Activated CD8-positive, alpha-beta memory T cell treated with anti-CD3 and anti-CD28 coated beads, Interleukin-2, amount 50 U/mL, for 24 hours (primary cell): Measurements from ENCODE around the gene SURF2.

Source experiments
- DNase-seq: peaks from one replicate; pipeline ENCODE4 v3.0.0-alpha.2; 2020; ENCODE audit errors: extremely low read depth

SURF2 gene

GRCh38 chr9:133335924-133336811 lies 20.2 kb upstream of the SURF2 start, which contains the start of gene SURF6:
TSS of gene SURF6 (minus strand) at chr9:133336188. CDS start at chr9:133336132, 56 bp downstream.
- DNase-seq: peak; percentile 84

DNA sequence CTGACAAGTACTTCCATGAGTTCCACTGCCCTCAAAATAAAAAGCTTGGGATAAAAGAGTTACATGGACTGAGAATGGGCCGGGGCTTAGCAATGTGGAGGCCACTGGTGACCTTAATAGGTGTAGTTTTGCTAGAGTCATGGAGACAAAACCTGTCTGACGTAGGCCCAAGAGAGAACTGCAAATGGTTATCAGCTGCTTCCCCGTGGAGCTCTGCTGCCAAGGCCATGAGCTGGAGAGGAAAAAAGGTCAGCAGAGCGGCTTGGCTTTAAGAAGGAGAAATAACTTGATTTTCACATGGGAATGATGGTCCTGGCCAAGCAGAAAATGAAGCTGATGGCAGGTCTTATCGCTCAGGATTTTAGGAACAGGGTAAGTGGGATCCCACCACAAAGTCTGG lies 16.7 kb upstream of the SURF2 start:
- no peak for DNase-seq

- DNase-seq: no peak
These were observed 16.1 kb upstream of the SURF2 start for GRCh38 chr9:133340256-133340655.

DNA sequence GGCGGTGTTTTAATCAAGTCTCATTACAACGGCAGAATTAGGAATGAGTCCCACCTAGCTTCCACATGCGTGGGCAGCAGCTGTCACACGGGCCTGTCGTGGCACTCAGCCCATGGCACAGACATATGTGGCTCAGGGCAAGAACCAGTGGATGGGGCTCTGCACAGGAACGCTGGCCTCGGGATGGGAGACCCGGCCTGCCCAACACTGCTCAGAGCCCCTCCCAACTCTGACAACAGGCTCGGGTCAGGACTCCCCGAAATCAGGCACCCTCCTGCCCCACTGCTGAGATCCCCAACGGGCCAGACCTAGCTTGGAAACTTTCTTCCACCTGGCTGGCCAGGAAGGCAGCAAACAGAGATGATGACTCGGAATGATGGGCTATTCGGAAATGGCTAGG lies 15.4 kb upstream of the SURF2 start:
- DNase-seq: no peak

- no peak for DNase-seq
These were observed 14.8 kb upstream of the SURF2 start for GRCh38 chr9:133341369-133342068.

GRCh38 chr9:133342069-133342406 lies 14.3 kb upstream of the SURF2 start:
- no peak for DNase-seq

DNA sequence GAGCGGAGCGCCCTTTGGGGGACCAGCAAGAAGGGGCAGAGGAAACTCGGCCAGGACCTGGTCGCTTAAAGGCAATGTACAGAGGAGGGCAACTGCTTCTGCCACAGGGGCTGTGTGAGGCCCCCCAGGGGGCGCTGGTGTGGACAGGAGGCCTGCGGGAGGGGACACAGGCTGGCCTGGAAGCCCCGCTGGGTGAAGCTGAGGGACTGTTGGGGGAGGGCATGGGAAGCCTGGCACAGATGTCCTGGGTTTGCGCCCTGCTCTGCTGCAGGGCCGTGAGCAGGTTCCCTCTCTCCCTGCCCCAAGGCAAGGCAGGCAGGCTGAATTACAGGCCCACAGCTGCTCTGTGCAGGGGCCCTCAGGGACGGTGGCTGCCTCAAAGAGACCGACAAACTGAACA lies 13.8 kb upstream of the SURF2 start:
- DNase-seq: no peak

- no peak for DNase-seq
These were observed 12.3 kb upstream of the SURF2 start for GRCh38 chr9:133344071-133344470.

DNA sequence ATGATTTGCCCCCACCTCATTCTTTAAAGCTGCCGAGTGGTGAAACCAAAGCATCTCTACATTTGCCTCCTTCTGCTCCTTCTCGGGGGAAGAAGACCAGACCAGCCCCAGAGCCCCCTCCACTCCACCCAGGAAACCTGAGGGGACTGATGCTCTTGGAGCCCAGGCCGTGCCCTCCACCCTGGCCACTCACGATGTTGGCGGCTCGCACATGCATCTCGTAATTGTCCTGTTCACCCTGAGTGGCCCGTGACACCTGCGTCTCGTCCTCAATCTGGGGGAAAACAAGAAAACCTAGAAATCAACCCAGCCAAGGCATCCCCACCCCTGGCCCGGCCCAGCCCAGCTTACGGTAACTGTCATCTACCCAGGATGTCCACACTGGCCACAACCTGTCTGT lies 11.4 kb upstream of the SURF2 start:
- DNase-seq: no peak

GRCh38 chr9:133345596-133345995 lies 10.8 kb upstream of the SURF2 start:
- DNase-seq: no peak

DNA sequence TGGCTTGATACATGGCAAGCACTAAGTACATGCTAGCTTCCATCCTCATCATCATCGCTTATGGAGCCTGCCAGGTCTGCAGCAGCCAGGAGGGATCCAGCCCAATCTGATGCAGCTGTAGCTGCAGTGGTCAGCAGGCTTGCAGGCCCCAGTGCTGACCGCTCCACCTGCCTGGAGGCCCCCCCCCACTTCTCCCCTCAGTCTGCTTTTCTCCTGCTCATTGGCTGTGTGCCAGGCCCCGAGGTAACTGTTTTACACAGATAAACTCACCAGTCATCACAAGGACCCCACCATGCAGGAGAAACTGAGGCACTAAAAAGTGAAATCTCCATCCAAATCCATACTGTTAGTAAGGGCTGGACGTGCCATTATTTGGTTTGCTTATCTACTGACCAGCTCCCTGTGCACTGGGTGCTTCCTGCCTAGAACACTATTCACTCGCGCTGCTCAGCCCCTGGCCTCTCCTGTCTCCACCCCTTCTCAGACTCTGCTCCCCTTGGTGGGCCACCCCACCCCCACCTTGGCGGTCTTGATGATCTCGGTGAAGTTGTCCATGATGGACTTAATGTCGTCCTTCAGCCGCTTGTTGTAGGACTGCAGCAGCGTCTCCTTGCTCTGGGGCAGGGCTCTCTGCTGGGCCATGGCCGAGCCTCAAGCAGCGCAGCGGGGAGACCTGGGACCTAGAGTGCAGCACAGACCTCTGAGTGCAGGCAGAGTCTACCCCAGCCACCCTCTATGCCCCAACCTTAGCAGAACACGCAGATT lies 10.1 kb upstream of the SURF2 start:
- DNase-seq: no peak

DNA sequence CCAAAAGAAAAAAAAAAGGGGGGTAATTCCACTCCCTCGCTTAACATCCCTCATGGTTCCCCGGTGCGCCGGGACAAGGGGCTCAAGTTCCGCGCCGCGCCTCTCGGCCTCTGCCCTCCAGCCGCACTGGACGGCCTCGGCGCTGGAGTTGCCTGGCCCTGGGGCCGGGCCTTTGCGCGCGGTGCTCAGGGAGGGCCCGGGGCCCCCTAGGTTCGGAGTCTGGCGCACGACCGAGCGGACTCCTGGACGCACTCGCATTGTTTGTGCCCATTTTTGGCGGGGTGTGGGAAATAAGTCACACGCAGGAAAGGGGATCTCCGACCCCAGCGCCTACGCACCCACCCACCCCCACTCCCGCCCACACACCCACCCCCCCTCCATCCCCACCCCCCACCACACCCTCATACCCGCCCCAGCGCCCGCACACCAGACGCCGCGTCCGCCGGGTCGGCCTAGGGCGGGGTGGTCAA lies 8.8 kb upstream of the SURF2 start:
- DNase-seq: no peak

DNA sequence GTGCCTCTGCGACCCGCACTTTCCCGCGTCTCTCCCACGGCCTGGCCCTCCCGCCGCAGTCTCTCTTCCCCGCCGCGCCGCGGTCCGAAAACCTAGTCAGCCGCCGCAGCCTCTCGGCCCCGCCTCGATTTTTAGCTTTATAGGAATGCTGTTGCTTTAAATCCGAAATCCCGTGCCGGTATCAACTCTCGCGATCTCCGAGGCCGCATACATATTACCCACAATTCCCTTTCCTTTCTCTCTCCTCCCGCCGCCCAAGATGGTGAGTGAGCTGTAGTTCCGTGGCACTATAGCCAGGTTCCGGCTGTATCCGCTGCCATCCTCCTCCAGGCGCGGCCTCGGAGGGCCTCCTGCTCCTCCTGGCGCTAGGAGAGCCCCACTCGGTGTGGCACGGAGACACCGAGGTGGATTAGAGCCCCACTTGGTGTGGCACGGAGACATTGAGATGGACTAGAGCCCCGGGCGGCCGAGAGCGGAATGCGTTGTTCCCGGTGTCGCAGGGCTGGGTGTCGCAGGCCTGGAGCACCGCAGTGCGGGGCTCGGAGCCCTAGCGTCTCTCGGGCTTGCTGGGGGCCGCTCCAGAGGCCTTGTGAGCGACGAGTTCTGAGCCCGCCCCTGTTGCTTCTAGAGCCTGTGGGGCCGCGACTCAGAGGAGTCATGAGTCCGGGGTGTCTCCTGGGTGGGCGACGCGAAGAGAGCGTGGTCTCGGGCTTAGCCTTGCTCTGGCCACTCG lies 8.2 kb upstream of the SURF2 start, which contains the start of the genes MED22 and RPL7A:
MED22 (minus strand) TSS at position 147 of the 733 bp plus-strand sequence. CDS start 1,469 bp downstream, outside the sequence.
RPL7A (plus strand) TSS at position 234 of the 733 bp plus-strand sequence; CDS start at position 260, 26 bp downstream.
- peak; percentile 88 for DNase-seq

DNA sequence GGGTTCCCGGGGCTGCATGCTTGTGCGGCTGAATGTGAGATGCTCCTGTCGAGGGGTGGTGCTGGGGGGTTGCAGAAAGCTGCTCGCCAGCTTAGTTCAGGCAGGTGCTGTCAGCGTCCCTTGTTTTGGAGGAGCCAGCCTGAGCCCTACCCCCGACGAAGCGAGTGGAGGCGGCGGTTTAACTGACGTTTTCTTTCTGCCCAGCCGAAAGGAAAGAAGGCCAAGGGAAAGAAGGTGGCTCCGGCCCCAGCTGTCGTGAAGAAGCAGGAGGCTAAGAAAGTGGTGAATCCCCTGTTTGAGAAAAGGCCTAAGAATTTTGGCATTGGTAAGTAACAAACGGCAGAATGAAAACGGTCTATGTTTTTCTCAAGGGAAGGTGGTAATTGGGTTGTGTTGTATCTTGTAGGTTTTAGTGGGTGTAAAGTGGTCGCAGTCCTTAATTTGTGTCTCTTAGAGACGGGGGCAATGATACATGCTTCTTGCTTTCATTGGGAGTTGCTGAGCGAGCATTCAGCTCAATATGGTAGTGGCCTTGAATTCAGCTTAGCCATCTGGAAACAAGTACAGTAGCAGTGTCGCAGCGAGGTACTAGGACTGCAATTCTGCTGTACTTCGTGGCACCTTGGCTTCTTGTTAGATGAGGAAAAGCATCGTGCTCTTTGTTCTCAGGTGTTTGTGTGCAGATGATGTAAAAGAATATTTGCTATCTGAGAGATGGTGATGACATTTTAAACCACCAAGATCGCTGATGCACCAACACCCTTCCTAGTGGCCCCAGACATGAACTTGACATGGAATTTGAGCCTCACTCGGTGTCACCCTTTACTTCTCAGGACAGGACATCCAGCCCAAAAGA lies 7.4 kb upstream of the SURF2 start:
- DNase-seq: no peak

DNA sequence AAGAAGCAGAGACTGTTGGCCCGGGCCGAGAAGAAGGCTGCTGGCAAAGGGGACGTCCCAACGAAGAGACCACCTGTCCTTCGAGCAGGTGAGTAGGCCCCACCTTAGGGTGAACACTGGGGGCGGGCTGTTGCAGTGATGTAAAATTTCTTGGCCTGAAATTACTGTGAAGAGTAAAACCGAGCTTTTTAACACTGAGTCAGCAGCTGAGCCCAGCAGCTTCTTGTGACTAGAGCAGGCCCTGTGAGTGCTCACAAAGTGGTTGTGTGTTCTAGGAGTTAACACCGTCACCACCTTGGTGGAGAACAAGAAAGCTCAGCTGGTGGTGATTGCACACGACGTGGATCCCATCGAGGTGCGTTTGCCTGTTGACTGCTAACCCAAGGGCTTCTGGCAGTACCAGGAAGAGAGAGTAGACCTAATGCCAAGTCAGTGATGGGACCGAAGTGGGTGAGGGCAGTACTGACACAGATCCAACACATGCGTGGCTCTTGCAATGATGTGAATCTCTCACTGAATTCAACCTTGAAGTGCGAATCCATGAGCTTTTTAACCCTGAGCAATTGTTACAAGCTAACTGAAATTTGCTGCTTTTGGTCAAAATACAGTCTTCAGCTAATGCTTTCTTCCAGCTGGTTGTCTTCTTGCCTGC lies 6.3 kb upstream of the SURF2 start:
- DNase-seq: no peak

GRCh38 chr9:133351526-133351907 lies 4.8 kb upstream of the SURF2 start:
- no peak for DNase-seq

DNA sequence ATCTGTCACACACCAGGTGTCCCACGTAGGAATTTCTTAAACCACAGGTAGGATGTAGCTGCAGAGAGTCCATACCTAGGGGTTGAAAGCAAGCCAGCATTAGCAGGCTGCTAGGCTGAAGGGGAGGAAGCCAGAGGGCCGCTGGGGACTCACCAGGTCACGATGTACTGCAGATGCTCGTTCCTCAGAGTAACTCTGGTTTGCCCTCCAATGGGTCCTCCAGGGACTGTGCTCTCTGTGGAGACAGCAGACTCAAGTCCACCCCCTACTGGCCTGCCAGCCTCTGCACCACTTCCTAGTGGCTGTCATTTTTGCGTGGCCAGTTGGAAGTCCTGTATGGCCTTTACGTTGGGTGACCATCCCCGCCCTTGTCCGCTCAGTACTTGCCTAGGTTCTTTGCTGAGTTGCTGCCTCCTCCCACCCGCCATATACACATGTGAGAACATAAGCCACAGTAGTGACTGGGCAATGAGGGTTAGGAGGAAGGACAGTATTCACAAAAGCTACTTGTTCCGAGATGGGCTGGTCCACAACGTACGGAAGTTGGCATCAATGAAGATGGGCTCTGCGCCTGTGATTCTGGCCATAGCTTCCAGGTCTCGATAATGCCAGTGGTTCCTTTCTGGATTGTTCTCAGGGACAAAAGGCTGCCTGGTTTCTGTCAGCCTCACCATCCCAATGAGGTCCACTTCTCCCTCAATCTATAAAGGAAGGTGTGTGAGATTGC lies 4.3 kb upstream of the SURF2 start:
- no peak for DNase-seq

DNA sequence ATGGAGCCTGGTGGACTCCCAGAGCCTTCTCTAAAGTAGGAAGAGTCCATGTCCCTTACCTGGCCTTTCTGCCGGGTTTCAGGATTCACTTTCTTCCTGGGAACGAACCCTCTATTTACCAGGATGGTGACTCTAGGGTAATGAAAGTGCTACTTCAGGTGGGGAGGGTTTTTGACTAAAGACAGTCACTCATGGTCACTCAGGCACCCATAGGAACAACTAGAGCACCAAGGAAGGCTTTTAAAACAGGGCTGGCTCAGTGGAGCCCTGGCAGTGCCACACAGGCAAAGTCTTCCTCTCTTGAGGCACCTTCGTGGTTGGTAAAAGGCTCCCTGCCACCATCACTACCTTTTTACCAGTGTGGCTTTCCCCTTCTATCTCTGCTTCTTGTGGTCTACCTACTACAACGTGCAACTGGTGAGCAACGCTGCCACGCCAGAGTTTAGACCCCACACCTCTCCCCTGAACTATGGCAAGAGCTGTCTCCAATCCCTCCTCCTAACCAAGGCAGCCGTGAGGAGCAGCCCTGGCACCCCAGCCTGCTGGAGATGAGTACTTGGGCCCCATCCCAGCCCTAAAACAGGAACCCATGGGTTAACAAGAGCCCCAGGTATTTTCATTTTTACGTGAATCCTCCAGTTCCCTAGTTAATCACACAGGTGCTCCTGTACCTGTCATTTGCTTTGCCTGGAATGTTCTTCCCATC lies 3.6 kb upstream of the SURF2 start:
- DNase-seq: no peak

GRCh38 chr9:133353548-133353947 lies 2.8 kb upstream of the SURF2 start:
- no peak for DNase-seq
